Liver (tissue), 9 donors: ENCODE measurements around the gene TMEM53. TPM values are rescaled to one million over a fixed set of nuclear protein-coding genes. Genes with fewer than 3 reads are reported as not detected.

Source experiments
- DNase-seq: peaks from one replicate; pipeline ENCODE4 v3.0.0-alpha.2; 2017; ENCODE audit warnings: low spot score
- H3K27ac ChIP-seq, 2 donors: one replicate each; pipeline ENCODE4 v1.7.0; 2013; ENCODE audit warnings: inconsistent platforms in 2 of 2, low read length in 2 of 2, control low read depth in 1 of 2, low read depth in 1 of 2, mild to moderate bottlenecking in 1 of 2
- H3K27me3 ChIP-seq, 4 donors: one replicate each; pipeline versions ENCODE4 v1.6.1 to v1.7.0; 2013; ENCODE audit warnings: low read length in 3 of 4, inconsistent platforms in 1 of 4, mild to moderate bottlenecking in 1 of 4, moderate library complexity in 1 of 4; ENCODE audit not compliant: control insufficient read depth in 4 of 4, insufficient read depth in 4 of 4
- H3K36me3 ChIP-seq, 4 donors: one replicate each; pipeline versions ENCODE4 v1.6.1 to v1.7.0; 2013; ENCODE audit warnings: low read length in 3 of 4, mild to moderate bottlenecking in 3 of 4, low read depth in 1 of 4, moderate library complexity in 1 of 4; ENCODE audit not compliant: control insufficient read depth in 4 of 4, insufficient read depth in 3 of 4
- H3K4me1 ChIP-seq, 4 donors: one replicate each; pipeline versions ENCODE4 v1.6.1 to v1.7.0; 2013; ENCODE audit warnings: low read length in 3 of 4, mild to moderate bottlenecking in 3 of 4, moderate library complexity in 1 of 4; ENCODE audit not compliant: control insufficient read depth in 4 of 4, insufficient read depth in 4 of 4
- H3K4me3 ChIP-seq, 3 donors: one replicate each; pipeline versions ENCODE4 v1.6.1 to v1.7.0; 2013; ENCODE audit warnings: low read length in 3 of 3, control low read depth in 1 of 3, low read depth in 1 of 3, mild to moderate bottlenecking in 1 of 3
- H3K9ac ChIP-seq, 2 donors: one replicate each; pipeline ENCODE4 v1.7.0; 2013; ENCODE audit warnings: low read length in 2 of 2, mild to moderate bottlenecking in 2 of 2, moderate library complexity in 2 of 2, control low read depth in 1 of 2, low read depth in 1 of 2
- H3K9me3 ChIP-seq, 4 donors: one replicate each; pipeline versions ENCODE4 v1.6.1 to v1.7.0; 2013; ENCODE audit warnings: low read length in 3 of 4; ENCODE audit not compliant: control insufficient read depth in 4 of 4
- EGR1 ChIP-seq, 2 donors: IDR thresholded peaks; 2 replicates each; pipeline ENCODE4 v1.6.1; 2016 to 2018; ENCODE audit warnings: antibody characterized with exemption in 2 of 2, low read depth in 2 of 2
- FOXA1 ChIP-seq: IDR thresholded peaks from 2 replicates; pipeline ENCODE4 v1.6.1; 2016; ENCODE audit warnings: antibody characterized with exemption
- FOXA2 ChIP-seq: IDR thresholded peaks from 2 replicates; pipeline ENCODE4 v1.6.1; 2016; ENCODE audit warnings: antibody characterized with exemption
- GABPA ChIP-seq, 2 donors: IDR thresholded peaks in 1 of 2; conservative IDR thresholded peaks in 1 of 2; 2 replicates each; pipeline ENCODE4 v1.6.1; 2016; ENCODE audit warnings: antibody characterized with exemption in 2 of 2, mild to moderate bottlenecking in 1 of 2, moderate library complexity in 1 of 2
- HNF4A ChIP-seq, 2 donors: conservative IDR thresholded peaks; 2 replicates each; pipeline ENCODE4 v1.6.1; 2016; ENCODE audit warnings: antibody characterized with exemption in 2 of 2, mild to moderate bottlenecking in 2 of 2
- HNF4G ChIP-seq: IDR thresholded peaks from 2 replicates; pipeline ENCODE4 v1.6.1; 2016; ENCODE audit warnings: antibody characterized with exemption
- JUND ChIP-seq, 2 donors: IDR thresholded peaks; 2 replicates each; pipeline ENCODE4 v1.6.1; 2016; ENCODE audit warnings: antibody characterized with exemption in 2 of 2
- NR2F2 ChIP-seq: IDR thresholded peaks from 2 replicates; pipeline ENCODE4 v1.6.1; 2016; ENCODE audit warnings: antibody characterized with exemption
- RAD21 ChIP-seq, 2 donors: IDR thresholded peaks; 2 replicates each; pipeline ENCODE4 v1.6.1; 2016; ENCODE audit warnings: antibody characterized with exemption in 2 of 2, mild to moderate bottlenecking in 2 of 2
- RXRA ChIP-seq, 2 donors: IDR thresholded peaks; 2 replicates each; pipeline ENCODE4 v1.6.1; 2017 to 2018; ENCODE audit warnings: antibody characterized with exemption in 2 of 2, mild to moderate bottlenecking in 1 of 2
- SP1 ChIP-seq: IDR thresholded peaks from 2 replicates; pipeline ENCODE4 v1.6.1; 2018; ENCODE audit warnings: antibody characterized with exemption, mild to moderate bottlenecking
- TAF1 ChIP-seq: conservative IDR thresholded peaks from 2 replicates; pipeline ENCODE4 v1.6.1; 2016; ENCODE audit warnings: antibody characterized with exemption, mild to moderate bottlenecking
- YY1 ChIP-seq: IDR thresholded peaks from 2 replicates; pipeline ENCODE4 v1.6.1; 2016; ENCODE audit warnings: antibody characterized with exemption, mild to moderate bottlenecking
- WGBS: extraction: QIAGEN DNeasy Blood & Tissue Kit; methylation state at CpG from one replicate; pipeline ENCODE4 v1.1.7; 2013; 5-methylcytosine and 5-hydroxymethylcytosine counted together
- polyA plus RNA-seq, 2 donors: library from polyadenylated mRNA; stranded (reverse) in 1 of 2; unstranded in 1 of 2; fragments of 200-250 nt in 1 of 2; fragments of >200 nt in 1 of 2; fragmentation: Nextera tagmentation in 1 of 2; extraction: Ambion mirVana in 1 of 2; gene quantifications; one replicate each; pipeline versions ENCODE4 v1.2.1 to v1.2.3, GENCODE V29; 2013 to 2015
- total RNA-seq, 2 donors: library from RNA; depleted of rRNA; stranded (reverse); fragments of >200 nt; gene quantifications; one replicate each; pipeline ENCODE4 v1.2.3, GENCODE V29; 2014
- TF ChIP-seq, protein P1 (sequence below): IDR thresholded peaks from 2 replicates; pipeline ENCODE4 v1.6.1; 2016; ENCODE audit warnings: antibody characterized with exemption, mild to moderate bottlenecking
- TF ChIP-seq, protein P2 (sequence below): IDR thresholded peaks from 2 replicates; pipeline ENCODE4 v1.6.1; 2016; ENCODE audit warnings: antibody characterized with exemption
- TF ChIP-seq, protein P3 (sequence below): IDR thresholded peaks from 2 replicates; pipeline ENCODE4 v1.6.1; 2016; ENCODE audit warnings: antibody characterized with exemption
- TF ChIP-seq, protein P4 (sequence below): fragments of 150-350 bp; IDR thresholded peaks from 2 replicates; pipeline ENCODE4 v1.5.1; 2017; ENCODE audit warnings: improper control_type of control experiment, low read depth, low read length; ENCODE audit not compliant: missing input control
- TF ChIP-seq, protein P5 (sequence below): IDR thresholded peaks from 2 replicates; pipeline ENCODE4 v1.6.1; 2016; ENCODE audit warnings: antibody characterized with exemption
- donor health status: healthy.
- donor health status: healthy.
- donor health status: healthy.
- donor health status: healthy.
- donor health status: healthy.

Gene TMEM53
- total RNA-seq (10 to 100 TPM in 1 of 2 donors, 1 to 10 TPM in 1; 9.9 to 23.6 TPM), polyA plus RNA-seq (10 to 100 TPM; 35.2 to 89.2 TPM)

- H3K4me1 ChIP-seq: peaks cover 9 to 62% (median 51%) of the 10 kb centered on the region in 4 donors
- peak; percentile 14 for TF ChIP-seq TAF1
- TF ChIP-seq, protein P1, sequence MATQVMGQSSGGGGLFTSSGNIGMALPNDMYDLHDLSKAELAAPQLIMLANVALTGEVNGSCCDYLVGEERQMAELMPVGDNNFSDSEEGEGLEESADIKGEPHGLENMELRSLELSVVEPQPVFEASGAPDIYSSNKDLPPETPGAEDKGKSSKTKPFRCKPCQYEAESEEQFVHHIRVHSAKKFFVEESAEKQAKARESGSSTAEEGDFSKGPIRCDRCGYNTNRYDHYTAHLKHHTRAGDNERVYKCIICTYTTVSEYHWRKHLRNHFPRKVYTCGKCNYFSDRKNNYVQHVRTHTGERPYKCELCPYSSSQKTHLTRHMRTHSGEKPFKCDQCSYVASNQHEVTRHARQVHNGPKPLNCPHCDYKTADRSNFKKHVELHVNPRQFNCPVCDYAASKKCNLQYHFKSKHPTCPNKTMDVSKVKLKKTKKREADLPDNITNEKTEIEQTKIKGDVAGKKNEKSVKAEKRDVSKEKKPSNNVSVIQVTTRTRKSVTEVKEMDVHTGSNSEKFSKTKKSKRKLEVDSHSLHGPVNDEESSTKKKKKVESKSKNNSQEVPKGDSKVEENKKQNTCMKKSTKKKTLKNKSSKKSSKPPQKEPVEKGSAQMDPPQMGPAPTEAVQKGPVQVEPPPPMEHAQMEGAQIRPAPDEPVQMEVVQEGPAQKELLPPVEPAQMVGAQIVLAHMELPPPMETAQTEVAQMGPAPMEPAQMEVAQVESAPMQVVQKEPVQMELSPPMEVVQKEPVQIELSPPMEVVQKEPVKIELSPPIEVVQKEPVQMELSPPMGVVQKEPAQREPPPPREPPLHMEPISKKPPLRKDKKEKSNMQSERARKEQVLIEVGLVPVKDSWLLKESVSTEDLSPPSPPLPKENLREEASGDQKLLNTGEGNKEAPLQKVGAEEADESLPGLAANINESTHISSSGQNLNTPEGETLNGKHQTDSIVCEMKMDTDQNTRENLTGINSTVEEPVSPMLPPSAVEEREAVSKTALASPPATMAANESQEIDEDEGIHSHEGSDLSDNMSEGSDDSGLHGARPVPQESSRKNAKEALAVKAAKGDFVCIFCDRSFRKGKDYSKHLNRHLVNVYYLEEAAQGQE: peak; percentile 92
- TF ChIP-seq HNF4G: peak; percentile 74
- TF ChIP-seq HNF4A (conservative IDR thresholded peaks at IDR 0.05): peak; percentile 84 to 90
- TF ChIP-seq FOXA1: peak; percentile 37
- peak in 1 of 2 donors; percentile 66 for TF ChIP-seq GABPA (IDR thresholded peaks at IDR 0.05 in 1 of 2, conservative IDR thresholded peaks at IDR 0.05 in 1 of 2)
- peak; percentile 41 to 66 for TF ChIP-seq JUND (IDR thresholded peaks at IDR 0.05)
- peak; percentile 100 for TF ChIP-seq SP1
- TF ChIP-seq EGR1 (IDR thresholded peaks at IDR 0.05; ENCODE audit: low read depth in 2 of 2): peak; percentile 94
- TF ChIP-seq FOXA2: no peak
- TF ChIP-seq, protein P2, sequence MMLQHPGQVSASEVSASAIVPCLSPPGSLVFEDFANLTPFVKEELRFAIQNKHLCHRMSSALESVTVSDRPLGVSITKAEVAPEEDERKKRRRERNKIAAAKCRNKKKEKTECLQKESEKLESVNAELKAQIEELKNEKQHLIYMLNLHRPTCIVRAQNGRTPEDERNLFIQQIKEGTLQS: no peak
- TF ChIP-seq RXRA (IDR thresholded peaks at IDR 0.05): peak; percentile 95
- TF ChIP-seq, protein P3, sequence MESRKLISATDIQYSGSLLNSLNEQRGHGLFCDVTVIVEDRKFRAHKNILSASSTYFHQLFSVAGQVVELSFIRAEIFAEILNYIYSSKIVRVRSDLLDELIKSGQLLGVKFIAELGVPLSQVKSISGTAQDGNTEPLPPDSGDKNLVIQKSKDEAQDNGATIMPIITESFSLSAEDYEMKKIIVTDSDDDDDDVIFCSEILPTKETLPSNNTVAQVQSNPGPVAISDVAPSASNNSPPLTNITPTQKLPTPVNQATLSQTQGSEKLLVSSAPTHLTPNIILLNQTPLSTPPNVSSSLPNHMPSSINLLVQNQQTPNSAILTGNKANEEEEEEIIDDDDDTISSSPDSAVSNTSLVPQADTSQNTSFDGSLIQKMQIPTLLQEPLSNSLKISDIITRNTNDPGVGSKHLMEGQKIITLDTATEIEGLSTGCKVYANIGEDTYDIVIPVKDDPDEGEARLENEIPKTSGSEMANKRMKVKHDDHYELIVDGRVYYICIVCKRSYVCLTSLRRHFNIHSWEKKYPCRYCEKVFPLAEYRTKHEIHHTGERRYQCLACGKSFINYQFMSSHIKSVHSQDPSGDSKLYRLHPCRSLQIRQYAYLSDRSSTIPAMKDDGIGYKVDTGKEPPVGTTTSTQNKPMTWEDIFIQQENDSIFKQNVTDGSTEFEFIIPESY: peak; percentile 62
- TF ChIP-seq, protein P4, sequence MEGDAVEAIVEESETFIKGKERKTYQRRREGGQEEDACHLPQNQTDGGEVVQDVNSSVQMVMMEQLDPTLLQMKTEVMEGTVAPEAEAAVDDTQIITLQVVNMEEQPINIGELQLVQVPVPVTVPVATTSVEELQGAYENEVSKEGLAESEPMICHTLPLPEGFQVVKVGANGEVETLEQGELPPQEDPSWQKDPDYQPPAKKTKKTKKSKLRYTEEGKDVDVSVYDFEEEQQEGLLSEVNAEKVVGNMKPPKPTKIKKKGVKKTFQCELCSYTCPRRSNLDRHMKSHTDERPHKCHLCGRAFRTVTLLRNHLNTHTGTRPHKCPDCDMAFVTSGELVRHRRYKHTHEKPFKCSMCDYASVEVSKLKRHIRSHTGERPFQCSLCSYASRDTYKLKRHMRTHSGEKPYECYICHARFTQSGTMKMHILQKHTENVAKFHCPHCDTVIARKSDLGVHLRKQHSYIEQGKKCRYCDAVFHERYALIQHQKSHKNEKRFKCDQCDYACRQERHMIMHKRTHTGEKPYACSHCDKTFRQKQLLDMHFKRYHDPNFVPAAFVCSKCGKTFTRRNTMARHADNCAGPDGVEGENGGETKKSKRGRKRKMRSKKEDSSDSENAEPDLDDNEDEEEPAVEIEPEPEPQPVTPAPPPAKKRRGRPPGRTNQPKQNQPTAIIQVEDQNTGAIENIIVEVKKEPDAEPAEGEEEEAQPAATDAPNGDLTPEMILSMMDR: no peak
- no peak for TF ChIP-seq RAD21 (IDR thresholded peaks at IDR 0.05)
- TF ChIP-seq YY1: peak; percentile 85
- TF ChIP-seq, protein P5, sequence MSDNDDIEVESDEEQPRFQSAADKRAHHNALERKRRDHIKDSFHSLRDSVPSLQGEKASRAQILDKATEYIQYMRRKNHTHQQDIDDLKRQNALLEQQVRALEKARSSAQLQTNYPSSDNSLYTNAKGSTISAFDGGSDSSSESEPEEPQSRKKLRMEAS: peak; percentile 68
- TF ChIP-seq NR2F2: peak; percentile 77
- peak within 1 kb of the TSS; percentile 97 to 99 for H3K27ac ChIP-seq
- peak within 1 kb of the TSS; percentile 61 to 73 (median 71) for H3K4me3 ChIP-seq
- H3K9me3 ChIP-seq: no peaks in the 10 kb centered on the region
- peak; percentile 99 for DNase-seq
- H3K36me3 ChIP-seq: no peaks in the 10 kb centered on the region
- under 1% methylated on average over 56 of the region's 56 CpGs for WGBS
- no peaks in the 10 kb centered on the region for H3K27me3 ChIP-seq
- H3K9ac ChIP-seq: peak within 1 kb of the TSS; percentile 85 to 96
These were observed at the start of gene TMEM53, which contains the start of gene ARMH1 for GRCh38 chr1:44674113-44675000. TSS of gene TMEM53 (minus strand) at chr1:44674481. CDS start at chr1:44674391, 90 bp downstream. TSS of gene ARMH1 (plus strand) at chr1:44674714. CDS start at chr1:44689698, 14,984 bp downstream.
